Smooth muscle cell of the brain vasculature (primary cell): ENCODE data around the gene GAPVD1.
A peak's percentile ranks its signal among the peaks of the same experiment; 100 is the strongest.

Experiments
- DNase-seq: peaks from one replicate; pipeline ENCODE4 v3.0.0-alpha.2; 2012; ENCODE audit warnings: low read depth, low spot score

Gene GAPVD1

DNA sequence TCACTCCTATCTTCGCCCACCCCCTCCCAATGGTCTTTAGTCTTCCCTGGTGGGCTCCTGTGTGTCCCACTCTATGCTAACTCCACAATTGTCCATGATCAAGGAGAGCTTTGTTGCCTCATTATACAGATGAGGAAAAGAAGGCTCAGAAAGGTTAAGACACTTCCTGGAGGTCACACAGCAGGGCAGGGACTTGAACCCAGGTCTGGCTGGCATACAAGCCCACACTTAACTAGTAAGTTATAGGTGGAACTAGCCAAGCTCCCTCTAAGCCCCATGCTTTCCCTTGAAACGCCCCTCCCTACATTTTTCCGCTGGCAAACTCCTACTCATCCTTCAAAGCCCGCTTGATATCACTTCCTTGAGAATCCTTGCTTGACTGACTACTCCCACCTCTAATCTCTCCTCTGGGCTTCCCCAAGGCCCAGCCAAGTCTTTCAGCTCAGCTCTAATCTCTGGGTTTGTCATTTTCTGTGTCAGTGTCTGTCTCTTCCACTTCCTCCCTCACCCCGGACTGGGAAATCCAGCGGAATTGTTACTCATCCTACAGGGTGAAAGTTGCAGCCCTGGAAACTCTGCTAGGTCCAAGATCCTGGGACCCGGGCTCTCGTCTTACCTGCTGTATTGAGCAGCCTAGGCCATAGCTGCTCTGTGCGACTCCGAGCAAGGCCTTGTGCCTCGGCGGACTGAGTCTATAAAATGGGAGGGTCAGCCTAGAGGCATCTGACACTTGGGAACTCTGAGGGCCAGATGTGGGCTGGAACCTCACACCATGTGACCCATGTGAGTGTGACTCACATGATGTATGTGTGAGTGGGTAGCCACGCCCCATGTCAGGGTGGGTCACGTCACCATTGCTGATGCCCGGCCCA lies 144.5 kb downstream of the GAPVD1 start:
- DNase-seq, result no peak

DNA sequence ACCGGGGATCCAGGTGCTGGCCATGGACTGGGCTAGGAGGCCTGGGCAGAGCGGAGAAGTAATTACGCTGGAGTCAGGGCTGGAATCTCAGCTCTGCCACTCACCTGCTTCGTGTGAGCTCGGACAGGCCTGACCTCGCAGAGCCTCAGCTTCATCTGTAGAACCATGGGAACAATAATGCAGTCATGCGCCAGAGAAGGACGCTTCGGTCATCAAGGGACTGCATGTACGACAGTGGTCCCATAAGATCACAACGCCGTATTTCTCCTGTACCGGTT lies 145.1 kb downstream of the GAPVD1 start:
- no peak for DNase-seq

DNA sequence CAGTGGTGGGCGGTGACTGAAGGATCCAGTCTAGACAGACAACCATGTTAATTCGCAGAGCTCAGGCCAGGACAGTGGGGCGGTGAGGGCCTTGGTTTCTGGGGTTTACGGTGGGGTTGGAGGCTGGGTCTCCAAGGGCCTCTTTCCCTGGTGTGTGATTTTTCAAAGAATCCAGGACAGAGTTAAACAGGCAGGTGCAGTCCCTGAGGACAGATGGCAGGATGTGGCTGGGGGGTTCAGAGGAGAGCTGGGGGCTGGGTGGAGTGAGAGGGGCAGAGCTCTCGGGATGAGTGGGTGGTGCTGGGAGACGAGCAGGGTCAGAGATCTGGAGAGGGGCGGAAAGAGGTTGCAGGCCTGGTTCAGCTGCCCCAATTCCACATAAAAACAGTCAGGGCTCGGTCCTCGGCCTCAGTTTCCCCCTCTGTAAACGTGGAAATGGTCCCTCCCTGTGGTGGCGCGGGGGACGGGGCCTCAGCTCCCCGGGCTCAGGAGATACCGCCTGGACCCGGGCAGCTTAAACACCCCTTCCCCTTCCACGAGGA lies 145.9 kb downstream of the GAPVD1 start:
- no peak for DNase-seq

DNA sequence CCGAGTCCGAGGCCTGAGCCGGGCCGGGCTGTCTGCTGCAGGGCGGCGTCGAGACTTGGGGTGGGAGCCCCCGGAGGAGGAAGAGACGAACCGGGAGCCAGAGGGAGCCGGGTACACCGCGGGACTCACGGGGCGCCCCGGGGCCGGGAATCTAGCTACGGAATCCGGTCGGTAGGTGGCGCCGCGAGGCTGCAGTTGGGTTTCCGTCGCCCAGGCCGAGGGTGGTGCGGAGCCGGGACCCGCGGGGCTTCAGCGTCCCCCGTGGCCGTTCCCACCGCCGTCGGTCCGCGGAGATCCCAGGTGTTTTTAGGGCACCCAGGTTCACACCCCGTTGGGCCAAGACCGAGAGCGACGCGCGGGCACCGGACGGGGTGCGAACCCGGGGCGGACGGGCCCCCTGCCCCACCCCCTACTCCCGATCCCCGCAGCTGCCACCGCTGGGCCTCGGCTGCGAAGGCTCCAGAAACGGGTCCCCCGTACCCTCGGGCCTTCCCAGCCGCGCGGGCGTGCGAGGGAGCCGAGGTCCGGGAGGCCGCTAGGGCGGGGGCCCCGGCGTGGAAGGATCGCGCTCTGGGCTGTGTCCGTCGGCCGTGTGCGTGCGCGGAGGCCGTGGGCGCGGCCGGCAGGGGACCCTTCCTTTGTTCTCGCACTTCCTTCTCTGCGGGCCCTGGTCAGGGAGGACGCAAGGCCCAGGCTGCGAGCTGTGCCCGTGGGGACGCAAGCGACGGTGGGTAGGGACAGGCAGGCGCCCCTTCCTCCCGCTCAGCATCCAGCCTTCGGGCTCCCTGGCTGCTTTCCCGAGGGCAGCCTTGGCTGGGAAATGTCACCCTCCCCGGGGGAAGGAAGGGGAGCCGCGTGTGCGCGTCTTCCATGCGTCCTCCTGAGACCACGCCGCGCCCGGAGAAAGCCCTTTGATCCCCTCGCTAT lies 146.6 kb downstream of the GAPVD1 start:
- DNase-seq, result peak; percentile 18

DNA sequence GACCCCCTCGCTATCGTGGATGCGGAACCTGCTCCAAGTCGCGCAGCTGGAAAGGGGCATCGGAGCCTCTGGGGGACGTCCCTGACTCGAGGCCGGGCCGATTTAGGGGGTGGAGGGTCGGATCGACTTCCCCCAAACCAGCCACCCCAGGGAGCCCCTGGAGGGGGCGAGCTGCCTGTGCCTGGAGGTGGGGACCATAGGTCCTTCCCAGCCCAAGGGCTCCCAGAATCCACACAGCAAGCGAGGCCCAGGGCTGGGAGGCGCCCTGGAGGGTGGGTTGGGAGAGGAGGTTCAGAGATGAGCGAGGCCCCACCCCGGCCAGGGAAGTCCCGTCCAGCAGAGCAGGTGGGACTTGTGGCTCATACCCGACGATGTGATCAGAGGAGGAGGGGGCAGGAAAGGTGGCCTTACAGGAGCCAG lies 147.6 kb downstream of the GAPVD1 start:
- DNase-seq, result no peak

DNA sequence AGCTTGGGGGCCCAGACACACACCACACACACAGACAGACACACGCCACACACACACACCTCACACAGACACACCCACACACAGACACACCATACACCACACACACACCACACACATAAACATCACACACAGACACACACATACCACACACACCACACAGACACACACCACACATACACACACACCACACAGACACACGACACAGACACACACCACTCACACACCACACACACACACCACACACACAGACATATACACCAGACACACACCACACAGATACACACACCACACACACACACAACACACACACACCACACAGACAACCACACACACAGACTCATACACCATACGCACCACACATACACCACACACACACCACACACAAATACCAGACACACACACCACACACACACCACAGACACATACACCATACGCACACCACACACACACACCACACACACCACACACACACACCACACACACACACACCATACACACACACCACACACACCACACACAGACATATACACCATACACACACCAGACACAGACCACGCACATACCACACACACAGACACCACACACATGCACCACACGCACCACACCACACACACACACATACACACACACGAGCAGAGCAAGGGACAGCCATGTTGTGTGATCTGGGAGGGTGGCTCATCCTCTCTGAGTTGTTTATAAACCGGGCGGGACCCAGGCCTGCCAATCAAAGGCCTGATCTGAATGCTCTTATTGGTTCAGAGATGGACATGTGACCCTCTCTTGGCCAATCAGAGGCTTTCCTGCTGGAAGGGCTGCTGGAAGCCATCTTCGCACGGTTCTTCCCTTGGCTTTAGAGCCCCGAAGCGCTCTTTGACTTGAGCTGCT lies 148.3 kb downstream of the GAPVD1 start:
- no peak for DNase-seq

DNA sequence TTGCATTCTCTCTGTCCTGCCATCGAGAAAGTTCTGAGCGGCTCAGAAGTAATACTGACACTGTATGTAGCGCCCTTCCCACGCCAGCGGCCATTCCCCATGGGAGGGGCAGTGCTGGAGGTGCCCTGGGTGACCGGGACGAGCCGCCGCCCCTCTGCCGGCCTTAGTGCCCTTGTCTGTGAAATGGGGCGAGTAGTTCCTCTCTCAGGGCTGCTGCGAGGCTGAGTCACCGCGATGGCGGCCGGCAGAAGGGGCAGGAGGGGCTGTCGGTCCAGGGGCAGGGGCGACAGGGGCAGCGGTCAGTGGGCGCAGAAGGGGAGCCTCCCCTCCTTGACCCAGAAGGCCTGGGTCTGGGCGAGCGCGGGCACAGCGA lies 148.9 kb downstream of the GAPVD1 start:
- no peak for DNase-seq

DNA sequence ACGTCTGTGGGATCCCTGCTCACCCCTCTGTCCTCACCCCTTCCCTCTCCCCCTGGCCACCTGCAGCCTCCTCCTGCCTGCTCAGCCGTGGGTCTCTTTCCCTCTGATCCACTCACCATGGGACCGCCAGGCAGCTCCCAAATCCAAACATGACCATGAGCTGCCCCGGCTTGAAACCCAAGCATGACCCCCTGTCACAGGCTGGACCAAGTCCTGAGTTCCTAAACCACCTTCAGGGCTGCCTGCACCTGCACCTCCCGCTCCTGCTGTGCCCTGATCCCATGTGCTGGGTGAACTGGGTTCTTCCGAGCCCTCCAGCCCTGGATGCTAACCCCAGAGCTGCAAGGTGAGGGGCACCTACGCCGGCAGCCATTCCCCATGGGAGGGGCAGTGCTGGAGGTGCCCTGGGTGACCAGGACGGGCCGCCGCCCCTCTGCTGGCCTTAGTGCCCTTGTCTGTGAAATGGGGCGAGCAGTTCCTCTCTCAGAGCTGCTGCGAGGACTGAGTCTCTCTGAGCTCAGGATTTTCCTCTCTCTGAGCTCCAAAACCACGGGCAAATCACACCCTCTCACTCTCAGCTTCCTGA lies 149.6 kb downstream of the GAPVD1 start:
- DNase-seq, result no peak

DNA sequence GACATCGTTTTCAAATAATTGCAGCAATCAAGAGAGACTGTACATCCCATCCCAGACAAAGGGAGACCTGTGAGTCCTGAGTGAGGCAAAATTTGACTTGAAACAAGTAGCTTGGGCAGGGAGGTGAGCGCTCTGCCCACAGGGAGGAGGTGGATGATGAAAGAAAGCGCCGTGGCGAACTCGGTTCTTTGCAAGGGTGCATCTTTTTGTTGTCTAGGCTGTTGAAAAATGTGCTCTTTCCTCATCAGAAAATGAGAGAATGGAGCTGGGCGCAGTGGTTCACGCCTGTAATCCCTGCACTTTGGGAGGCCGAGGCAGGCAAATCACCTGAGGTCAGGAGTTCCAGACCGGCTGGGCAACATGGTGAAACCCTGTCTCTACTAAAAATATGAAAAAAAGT lies 150.5 kb downstream of the GAPVD1 start:
- no peak for DNase-seq

DNA sequence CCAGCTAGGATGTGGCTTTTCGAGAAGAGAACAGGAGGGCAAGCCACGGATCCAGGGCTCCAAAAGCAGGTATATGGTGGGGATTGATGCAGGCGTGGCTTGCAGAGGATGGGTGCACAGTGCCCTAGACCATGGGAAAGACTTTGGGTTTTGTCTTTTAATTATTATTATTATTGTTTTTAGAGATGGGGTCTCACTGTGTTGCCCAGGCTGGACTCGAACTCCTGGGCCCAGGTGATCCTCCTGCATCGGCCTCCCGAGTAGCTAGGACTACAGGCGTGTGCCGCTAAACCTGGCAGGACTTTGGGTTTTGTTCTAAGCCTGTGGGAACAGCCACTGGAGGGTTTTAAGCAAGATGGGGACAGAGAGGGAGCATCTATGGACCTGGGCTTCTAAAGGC lies 152.0 kb downstream of the GAPVD1 start:
- DNase-seq, result no peak

DNA sequence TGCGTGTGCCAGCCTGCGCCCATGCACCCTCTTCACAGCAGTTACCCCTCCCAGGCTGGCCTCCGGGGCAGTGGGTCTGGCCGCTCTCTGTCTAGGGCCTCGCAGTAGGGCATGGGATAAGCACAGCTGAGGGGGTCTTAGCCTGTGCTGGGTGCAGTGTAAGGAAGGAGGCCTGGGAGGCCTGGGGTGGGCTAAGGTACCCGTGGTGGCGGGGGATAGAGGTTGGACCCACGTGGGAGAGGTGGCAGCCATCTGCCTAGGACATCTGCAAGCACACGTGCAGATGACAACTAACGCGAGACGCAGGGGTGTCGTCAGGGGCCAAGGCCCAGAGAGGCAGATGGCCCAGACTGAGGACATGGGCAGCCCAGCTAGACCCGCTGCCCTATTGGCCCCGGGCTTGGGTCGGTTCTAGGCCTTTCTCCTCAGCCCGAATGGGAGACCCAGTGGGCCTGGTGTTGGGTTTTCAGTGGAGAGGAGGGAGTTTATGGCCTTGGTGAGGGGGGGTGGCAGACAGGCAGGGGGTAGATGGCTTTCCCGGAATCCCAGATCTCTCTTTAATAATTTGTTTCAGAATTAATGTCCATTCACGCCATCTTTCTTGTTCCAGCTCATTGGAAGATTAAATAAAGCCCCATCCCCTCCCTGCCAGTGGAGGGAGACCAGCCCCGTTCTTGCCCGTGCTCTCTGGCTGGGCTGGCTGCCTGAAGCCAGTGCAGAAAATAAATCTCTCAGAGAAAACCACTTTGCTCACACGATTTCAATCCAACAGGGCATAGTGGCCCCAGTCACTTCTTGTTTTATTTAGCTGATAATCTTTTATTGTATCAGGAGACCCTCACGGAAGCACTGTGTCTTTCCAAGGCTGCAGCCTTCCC lies 154.2 kb downstream of the GAPVD1 start:
- DNase-seq, result no peak

DNA sequence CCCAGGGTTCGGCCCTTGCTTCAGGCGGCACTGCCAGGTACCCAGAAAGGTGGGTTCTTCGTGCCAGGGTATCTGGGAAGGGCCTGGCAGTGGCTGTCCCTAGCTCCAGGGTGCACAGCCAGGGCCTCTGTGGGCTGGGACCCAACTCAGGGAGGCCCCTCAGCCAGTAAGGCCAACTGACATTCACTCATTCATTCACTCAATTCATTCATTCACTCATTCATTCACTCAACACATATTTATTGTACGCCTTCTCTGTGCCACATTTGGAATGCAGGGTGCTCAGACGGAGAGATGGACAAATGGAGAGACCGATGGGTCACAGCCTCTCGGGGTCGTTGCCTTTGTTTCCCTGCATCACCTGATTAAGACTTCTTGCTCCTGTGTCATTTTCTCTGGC lies 154.9 kb downstream of the GAPVD1 start:
- no peak for DNase-seq
